ENCODE results near the gene EDN1.
"Not testable (repeated sequence)": the region's sequence is repeated elsewhere in the genome, so short reads cannot be mapped to it uniquely, and the experiment has no call there.

Gene EDN1

GRCh38 chr6:12328701-12329100 is 38.5 kb downstream of the EDN1 start:
- no peak for DNase-seq

GRCh38 chr6:12331474-12331873 is 41.3 kb downstream of the EDN1 start:
- DNase-seq: no peak

- no peak for DNase-seq
Observed at GRCh38 chr6:12331951-12332749, 42.0 kb downstream of the EDN1 start.

- not testable (repeated sequence) for DNase-seq
Observed at GRCh38 chr6:12332750-12333079, 42.6 kb downstream of the EDN1 start.

GRCh38 chr6:12333128-12333527 is 43.0 kb downstream of the EDN1 start:
- DNase-seq: no peak

DNA sequence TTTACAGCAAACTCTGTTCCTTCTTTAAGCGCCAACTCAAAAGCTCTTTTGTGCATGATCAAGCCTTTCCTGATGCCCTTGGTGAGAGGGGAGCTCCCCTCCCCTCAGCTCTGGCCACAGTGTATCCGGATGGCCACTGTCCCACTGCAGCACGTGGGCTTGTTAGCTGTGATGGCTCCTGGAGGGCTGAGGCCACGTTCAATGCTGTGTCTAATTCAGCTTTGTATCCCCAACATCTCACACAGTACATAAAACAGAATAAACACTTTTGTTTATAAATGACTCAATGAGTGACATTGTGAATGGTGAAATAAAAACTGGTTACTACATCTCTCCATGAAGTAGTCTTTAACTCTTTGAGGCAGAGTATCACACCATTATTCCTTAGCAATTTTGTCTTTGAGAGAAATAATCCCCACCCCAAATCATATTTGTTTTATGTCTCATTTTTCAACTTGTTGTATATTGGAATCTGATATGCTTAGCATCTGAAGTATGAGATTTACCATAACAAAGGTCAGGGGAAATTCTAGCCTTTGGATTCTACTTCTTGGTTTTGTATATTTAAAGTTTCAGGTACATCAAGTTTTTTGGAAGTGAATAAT is 44.5 kb downstream of the EDN1 start:
- DNase-seq: no peak

GRCh38 chr6:12335131-12335527 is 45.0 kb downstream of the EDN1 start:
- no peak for DNase-seq

- no peak for DNase-seq
Observed at GRCh38 chr6:12335717-12336116, 45.6 kb downstream of the EDN1 start.

GRCh38 chr6:12336121-12336971 is 46.2 kb downstream of the EDN1 start:
- DNase-seq: no peak

DNA sequence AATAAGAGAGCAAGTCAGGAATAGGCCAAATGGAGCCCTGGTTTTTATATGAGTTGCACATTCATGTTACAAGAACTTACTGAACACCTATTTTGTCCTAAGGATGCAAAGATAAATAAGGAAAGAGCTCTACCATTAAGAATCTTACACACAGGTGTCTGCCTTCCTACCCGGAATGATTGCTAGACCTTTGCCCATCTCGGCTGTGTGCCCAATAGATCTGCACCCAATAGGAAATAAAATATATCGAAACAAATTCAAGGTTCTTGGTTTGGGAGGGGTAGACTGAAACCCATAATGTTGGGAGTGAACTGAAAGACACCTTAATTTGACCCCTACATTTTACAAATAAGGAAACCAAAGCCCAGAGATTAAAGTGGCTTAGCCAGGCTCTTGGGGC is 48.9 kb downstream of the EDN1 start:
- DNase-seq: no peak

DNA sequence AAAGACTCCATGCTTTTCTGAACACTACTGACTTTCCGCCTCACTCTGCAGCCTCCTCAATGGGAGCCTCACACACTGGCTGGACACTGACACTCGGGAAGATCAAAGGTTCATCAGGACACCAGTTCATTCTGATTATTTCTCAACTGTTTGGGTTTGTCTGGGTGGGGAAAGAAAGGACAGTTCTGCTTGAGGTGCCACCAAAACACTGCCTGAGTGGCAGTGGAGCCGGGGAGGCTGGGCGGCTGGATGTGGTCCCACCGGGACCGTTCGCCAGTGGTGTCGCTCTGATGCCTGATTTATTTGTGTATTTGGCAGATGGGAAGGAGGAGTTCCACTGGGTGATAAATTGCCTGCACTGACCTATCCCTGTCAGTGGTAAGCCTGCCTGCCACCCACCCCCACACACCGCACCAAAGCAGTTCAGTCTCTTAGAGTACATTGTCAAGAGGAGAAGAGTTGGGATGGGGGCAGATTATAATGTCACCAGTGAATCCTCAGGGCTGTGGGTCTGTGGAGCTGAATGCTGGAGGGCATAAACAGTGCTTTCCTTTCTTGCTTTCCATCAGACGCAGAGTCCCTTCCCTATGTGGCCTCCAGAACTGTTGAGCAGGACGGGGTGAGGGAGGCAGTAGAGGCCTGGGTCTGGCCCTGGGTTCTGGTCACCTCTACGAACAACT is 49.8 kb downstream of the EDN1 start:
- no peak for DNase-seq

- DNase-seq: no peak
Observed at GRCh38 chr6:12340488-12340818, 50.3 kb downstream of the EDN1 start.

DNA sequence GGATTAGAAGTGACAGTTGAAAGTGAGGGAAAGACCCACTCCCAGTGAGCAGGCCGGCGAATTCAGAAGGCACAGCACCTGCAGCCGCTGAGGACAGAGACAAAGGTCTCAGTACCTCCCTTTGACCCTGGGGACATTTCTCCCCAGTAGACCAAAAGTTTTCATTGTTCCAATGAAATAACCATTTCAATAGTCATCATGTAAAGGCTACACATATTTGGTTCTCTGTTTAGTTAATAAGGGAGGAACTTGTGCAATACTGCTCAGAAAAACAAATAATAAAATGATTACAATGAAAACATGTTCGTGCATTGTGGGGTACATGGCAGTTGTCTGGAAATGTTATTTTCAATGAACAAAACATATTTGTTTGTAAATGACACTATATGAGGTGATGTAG is 52.5 kb downstream of the EDN1 start:
- DNase-seq: no peak

- DNase-seq: no peak
Observed at GRCh38 chr6:12343122-12343439, 52.9 kb downstream of the EDN1 start.

GRCh38 chr6:12343440-12344162 is 53.4 kb downstream of the EDN1 start:
- peak in 1 of 2 experiments; percentile 47 for DNase-seq

DNA sequence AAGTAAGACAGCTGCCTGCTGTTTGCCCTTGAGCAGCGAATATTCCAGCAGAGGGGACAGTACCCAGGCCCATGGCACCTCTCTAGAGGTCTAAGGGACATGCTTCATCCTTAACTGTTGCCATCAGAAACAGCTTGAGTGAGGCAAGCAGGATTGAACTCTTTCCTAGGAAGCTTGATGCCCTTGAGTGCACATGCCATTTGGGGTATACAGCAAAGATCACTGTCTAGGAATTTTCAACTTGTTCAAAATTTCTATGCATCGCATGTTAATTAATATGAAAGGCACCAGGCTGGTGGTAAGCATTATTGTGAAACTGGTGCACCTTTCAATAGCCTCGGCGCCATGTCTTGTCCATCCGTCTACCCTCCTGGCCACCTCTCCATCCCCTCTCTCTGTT is 54.1 kb downstream of the EDN1 start:
- no peak for DNase-seq

DNA sequence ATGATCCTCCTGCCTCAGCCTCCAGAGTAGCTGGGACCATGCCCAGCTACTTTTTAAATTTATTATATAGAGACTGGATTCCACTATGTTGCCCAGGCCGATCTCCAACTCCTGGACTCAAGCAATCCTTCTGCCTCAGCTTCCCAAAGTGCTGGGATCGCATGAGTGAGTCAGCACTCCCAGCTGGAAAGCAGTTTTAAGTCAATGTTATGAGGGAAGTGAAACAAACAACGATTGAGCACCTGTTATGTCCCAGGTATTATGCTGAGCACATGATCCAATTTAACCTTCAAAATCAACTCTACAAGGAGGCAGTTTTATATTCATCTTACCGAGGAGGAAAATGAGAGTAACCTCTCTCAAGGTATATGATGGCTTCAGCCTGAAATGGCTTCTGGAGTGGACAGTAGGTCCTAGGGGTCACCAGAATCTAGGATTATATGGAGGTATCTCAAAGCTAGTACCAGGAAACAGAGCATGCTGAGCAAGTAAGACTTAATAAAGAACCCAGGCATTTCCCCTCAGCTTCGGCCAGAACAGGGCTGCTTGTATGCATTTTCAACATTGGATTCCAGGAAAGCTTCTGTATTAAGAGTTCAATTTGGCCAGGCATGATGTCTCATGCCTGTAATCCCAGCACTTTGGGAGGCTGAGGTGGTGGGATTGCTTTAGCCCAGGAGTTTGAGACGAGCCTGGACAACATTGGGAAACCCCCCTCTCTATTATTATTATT is 55.0 kb downstream of the EDN1 start:
- DNase-seq: no peak

DNA sequence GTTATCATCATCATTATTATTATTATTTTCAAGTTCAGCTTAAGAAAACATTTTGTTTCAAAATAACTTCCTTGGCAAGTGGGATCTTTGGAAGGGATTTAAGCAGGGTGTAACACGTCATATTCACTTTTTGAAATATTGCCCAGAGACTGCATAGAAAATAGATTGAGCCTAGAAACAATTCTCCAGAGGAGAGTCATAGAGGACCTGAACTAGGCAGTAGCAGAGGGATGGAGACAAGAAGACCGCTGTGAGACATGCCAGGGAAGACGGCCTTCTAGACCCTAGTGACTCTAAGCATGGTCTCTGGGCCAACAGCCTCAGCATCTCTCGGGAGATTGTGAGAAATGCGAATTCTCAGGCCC is 55.5 kb downstream of the EDN1 start:
- no peak for DNase-seq
